ENCODE data around the gene CDK5R1. TPM values are rescaled to one million over a fixed set of nuclear protein-coding genes. Genes with fewer than 3 reads are reported as not detected.
"Not testable (repeated sequence)": the region's sequence is repeated elsewhere in the genome, so short reads cannot be mapped to it uniquely, and the experiment has no call there.

Gene CDK5R1
- total RNA-seq, 1 experiment from 2014 or later, result 5.0 TPM

DNA sequence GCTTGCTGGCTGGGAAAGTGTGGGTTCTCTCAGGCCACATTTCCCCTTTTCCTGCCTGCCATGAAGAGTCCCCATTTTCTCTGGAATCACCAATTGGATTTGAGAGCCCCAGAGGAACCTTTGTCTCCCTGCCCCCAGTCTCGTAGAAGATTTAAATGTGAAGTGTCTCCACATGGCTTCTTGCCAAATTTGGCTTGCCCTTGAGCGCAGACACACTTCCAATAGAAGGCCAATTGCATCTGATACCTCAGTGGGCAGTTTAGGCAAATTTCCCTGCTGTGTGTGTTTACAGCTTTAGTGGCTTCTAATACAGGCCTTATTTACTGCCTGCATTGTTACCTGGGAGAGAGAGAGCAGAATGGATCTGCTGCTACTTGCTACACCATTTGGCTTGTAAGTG, 29.7 kb downstream of the CDK5R1 start:
- no peak for DNase-seq (ENCODE audit: low spot score)

DNA sequence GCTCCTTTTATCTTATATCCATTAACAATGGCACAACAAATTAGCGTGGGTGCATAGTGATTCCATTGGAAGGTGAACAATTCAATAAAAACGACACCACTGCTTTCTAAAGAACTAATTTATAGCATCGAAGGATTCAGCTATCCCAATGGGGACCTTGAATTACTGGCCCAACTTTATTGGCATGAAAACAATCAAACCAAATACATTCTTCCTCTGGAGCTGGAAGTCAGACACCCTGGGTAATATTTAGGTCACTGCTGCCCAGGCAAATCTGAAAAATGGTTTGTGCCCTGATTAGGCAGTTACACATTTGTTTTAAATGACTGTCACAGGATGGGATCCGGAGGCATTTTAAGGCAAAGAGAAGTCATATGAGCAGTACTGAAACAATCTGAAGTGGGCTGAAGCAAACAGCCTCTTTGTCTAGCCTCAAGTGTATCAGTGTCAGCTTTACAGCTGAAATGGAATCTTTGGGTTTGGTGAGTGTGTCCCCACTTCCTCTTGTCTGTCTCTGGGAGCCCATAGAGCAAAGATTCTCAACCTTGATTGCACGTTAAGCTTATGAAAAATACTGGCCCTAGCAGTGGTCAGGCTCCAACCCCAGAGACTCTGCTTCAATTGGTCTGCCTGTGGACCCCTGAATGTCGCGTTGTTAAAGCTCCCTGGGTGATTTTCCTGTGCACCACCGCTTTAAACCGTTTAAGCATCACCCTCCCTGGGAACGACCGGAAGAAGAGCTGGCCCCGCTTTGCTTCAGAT, 30.3 kb downstream of the CDK5R1 start:
- DNase-seq (ENCODE audit: low spot score), result no peak

DNA sequence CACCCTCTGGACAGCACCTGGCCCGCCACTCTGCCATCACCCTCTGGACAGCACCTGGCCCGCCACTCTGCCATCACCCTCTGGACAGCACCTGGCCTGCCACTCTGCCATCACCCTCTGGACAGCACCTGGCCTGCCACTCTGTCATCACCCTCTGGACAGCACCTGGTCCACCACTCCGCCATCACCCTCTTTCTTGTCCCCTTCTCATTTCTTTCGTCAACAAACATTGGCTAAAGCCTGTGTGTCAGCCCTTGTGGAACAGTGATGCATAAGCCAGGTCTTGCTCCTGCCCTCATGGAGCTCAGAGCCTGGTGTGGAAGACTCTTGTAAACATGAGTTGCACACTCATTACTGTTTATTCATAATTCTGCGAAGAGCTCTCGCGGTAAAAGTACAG, 31.2 kb downstream of the CDK5R1 start:
- DNase-seq (ENCODE audit: low spot score), result no peak

DNA sequence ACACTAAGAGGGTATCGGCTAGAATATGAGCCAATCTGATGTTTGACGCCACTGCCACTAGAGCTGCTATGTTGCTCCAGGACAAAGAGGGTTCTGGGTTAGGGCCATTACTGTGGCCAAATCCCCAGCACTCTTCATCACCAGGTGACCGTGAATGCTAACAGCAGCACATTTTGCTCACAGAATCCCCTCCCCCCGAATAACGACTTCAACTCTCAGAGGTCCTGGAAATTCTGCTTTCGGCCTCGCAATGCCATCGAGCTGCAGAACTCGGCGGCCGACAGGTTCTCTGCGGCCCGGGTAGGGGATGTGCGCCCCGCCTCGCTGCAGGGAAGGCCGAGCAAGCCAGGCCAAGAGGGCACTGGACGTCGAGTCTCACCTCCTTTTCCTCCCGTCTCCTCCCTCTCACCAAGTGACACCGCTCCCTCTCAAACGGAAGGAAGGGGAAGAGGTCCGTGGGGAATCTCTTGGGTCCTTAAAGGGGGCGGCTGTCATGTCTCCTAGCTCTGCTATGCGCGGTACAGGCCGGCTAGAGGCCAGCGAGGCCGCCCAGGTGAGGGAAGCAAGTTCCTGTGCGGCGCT, 31.9 kb downstream of the CDK5R1 start:
- no peak for DNase-seq (ENCODE audit: low spot score)

DNA sequence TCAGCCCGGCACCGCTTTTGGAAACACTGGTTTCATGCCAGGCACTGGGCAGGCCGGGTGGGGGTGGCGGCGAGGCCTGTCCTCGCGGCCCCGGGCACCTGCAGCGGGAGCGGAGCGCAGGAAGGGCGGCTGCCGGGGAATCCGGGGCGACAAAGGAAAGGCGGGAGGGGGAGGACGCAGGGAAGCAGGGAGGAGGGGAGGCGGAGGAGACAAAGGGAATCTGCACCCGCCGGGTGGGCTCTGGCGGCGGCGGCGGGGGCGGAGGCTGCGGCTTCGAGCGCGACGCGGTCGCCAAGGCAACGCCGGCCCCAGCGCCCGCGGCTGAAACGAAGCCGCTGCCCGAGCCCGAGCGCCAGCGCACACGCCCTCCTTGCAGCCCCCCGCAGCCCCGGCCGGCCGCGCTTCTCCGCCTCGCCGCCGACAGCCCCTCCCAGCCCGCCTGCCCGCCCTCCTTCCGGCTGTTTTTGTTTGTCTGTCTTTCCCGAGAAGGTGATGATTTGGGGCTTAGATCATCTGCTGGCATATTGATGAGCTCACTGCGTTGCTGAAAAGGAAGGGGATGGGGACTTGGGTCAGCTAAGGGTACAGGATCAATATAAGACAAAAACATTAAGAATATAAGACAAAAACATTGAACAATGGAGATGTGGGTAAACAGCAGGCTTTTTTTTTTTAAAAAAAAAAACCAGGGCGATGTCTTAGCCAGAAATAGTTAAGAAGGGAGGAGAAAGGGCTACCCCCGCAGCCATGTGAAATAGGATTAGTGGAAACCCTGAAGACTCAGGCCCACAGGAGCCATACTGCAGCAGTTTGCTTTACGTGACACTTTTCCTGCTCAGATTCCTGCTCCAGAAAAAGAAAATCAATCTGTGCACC, 32.7 kb downstream of the CDK5R1 start:
- DNase-seq (ENCODE audit: low spot score), result peak; percentile 31

DNA sequence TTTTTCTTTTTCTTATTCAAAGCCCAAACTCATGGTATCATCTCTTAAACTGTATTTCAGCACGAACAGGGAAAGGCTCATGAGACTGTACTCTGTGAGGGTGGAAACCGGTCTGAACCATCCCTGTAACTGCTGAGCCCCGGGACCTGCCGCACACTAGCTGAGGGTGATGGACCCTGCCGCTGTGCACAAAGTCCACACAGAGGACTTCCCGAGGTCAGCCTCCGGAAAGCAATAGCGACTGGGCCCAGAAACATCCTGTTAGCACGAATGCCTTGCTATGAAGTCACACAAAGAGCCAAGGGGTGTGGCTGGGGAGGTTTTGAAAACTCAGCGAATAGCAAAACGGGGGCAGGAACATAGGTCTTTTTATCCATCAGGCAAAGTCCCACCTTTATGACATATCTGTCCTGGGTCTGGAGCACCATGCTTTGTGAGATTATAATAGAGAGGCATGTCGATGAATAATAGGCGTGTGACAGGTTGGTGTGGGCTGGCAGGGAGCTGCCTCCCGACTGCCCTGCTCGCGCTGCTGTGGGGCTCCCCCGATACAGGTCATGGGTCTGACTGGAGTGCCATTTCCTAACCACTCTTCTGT, 33.4 kb downstream of the CDK5R1 start:
- peak; percentile 64 for DNase-seq (ENCODE audit: low spot score)

DNA sequence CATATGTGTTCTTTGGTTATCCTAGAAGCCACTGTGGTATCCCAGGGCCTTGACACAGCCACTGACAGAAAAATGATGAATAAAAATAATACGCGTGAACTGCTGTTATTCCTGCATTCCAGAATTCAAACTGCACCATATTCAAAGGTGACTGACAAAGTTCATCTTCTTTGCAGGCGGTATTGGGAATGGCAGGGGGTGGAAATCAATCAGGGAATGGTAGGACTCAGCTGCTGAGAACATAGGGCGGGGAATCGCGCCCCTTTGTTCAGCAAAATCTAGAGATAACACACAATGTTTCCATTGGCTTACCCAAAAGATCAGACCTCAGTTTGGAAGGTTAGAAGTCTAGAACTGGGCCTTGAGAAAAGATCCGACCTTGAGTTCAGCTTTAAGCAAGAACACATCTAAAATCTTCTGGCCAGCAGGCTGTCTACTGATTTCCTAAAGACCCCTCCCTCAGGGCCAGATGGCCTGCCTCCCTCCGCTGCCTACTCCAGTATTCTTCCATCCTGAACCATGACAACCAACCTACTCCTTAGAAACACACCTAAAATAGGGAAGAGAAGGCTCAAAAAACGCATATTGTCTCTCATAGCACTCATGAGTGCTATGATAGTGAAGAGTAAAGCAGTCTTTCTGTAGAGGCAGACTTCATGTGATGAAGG, 34.1 kb downstream of the CDK5R1 start:
- no peak for DNase-seq (ENCODE audit: low spot score)

DNA sequence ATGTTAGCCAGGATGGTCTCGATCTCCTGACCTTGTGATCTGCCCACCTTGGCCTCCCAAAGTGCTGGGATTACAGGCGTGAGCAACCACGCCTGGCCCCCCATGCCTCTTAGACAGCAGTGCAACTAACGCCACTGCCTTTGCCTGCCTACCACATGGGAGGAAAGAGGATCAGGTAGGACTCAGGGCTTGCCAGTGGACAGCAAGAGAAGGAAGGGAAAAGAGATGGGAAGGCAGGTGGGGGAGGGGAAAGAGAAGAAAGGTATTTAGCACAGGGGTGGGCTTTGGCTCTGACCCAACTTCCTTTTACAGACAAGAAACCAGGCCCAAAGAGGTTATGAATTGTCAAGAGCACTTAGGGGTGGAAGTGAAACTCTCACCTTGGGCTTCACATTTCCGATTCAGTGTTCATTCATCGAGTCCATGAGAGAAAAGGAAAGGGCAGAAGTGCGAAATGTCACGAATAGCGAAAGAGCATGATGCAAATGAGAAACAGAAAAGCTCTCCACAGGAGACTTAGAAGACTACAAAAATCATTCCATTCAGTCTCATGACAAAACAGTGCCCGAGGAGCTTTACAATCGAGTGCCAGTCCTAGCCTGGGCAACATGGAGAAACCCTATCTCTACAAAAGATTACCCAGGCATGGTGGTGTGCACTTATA, 36.4 kb downstream of the CDK5R1 start:
- DNase-seq (ENCODE audit: low spot score), result no peak

DNA sequence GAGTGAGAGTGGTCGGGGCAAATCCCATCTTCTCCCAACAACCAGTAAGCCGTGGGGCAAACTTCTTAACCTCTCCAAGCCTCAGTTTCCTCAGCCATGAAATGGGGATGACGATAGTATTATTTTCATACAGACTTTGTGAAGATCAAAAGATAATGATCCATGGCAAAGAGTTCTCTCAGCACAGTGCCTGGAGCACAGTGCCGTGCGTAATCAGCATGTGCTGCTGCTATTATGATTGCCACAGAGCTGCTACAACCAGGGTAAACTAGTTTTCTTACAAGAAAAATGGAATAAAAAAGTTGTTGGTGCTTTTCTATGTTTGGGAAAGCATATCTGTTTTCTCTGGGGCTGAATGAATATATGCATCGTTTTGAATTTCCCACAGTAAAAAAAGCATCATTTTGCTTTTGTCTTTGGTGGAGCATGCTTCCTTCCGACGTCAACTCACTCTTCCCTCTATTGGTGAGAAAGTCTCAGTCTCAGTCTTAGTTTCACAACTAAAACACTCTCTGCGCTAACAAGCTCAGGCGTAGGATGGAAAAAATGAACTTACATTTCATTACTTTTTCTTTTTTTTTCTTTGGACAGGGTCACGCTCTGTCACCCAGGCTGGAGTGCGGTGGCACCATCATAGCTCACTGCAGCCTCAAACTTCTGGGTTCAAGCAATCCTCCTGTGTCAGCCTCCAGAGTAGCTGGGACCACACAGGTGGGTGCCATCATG, 37.2 kb downstream of the CDK5R1 start:
- no peak for DNase-seq (ENCODE audit: low spot score)

DNA sequence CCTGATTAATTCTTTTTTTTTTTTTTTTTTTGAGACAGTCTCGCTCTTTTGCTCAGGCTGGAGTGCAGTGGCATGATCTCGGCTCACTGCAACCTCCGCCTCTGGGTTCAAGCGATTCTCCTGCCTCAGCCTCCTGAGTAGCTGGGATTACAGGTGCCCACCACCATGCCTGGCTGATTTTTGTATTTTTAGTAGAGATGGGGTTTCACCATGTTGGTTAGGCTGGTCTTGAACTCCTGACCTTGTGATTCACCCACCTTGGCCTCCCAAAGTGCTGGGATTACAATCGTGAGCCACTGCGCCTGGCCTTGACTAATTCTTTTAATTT, 37.7 kb downstream of the CDK5R1 start:
- not testable (repeated sequence) for DNase-seq (ENCODE audit: low spot score)

DNA sequence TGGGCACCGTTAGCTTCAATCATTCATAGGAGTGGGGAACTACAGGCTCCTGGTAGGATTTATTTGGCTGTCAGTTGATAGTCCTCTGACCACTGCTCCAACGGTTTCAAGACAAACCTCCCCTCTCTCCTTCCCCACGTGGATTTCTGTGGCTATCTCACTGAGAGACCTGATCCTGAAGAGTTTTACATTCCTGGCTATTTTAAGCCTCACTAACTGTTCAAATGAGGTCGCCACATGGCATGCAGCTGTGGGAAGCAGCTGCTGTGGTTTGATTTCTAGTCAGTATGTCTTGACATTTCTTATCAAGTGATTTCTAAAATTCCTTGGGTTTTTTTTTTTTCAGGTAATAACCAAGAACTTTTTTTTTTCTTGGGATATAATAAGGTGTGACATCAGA, 38.3 kb downstream of the CDK5R1 start:
- DNase-seq (ENCODE audit: low spot score), result peak; percentile 87

DNA sequence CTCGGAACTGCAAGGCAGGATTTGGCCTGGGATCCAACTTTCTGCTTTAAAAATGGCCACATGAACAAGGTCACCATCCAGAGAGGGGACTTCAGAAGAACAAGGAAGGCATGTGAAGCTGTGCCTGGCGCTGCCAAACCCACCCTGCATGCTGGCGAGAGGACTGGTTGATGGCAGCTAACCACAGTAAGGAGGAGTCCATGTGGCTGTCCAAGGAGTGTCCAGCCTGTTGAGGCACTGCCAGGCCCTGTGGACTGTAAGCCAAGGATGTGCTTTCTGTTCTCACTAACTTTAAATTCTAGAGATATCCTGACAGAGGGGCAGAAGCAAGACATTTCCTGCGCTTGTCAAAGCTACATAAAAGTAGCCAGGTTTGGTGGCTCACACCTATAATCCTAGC, 40.4 kb downstream of the CDK5R1 start:
- DNase-seq (ENCODE audit: low spot score), result no peak

DNA sequence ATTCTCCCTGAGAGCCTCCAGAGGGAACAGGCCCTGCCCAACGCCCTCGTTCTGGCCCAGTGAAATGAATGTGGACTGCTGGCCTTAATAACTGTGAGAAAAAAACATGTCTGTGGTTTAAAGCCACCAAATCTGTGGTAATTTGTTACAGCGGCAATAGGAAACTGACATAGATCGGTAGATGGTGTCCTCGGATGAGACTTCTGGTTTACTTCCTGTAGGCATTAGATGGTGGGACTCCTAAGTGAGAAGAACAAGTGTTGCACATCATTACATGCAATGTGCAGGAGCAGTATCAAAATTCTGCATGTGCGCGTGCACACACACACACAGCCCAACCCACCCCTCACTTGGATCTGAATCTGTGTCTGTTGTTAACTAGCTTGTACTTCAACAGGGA, 42.0 kb downstream of the CDK5R1 start:
- no peak for DNase-seq (ENCODE audit: low spot score)

DNA sequence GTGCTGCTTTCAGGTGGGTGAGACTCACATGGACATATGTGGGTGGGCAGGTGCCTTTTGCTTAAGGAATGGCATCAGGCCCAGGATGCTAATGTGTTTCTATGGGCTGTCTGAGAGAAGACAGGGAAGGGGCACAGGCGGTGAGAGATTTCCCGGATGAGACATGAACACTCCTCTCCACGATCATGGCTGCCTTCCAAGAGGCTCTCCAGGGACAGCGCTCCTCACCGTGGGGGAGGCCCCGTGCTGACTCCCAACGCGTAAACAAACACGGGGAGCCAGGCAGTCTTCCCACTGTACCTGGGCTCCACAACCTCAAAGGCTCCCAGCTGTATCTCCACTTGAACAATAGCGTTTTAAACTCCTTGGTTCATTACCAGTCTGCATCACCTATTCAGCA, 42.8 kb downstream of the CDK5R1 start:
- DNase-seq (ENCODE audit: low spot score), result peak; percentile 23

DNA sequence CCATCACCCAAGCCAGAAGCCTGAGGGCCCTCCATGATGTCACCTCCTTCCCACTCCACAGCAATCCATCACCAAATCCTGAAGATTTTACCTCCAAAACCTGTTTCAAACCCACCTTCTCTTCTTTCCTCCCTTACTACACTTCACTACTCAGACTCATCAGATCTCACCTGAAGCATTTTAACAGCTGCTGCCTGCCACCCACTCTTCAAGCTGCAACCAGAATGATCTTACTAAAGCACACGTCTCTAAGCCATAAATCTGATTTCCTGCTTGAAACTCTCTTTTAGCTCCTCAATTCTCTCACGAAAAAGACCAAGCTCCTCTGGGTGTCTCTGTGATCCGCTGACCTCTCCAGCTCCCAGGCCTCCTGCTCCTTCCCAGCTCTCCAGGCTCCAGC, 46.5 kb downstream of the CDK5R1 start:
- DNase-seq (ENCODE audit: low spot score), result no peak

DNA sequence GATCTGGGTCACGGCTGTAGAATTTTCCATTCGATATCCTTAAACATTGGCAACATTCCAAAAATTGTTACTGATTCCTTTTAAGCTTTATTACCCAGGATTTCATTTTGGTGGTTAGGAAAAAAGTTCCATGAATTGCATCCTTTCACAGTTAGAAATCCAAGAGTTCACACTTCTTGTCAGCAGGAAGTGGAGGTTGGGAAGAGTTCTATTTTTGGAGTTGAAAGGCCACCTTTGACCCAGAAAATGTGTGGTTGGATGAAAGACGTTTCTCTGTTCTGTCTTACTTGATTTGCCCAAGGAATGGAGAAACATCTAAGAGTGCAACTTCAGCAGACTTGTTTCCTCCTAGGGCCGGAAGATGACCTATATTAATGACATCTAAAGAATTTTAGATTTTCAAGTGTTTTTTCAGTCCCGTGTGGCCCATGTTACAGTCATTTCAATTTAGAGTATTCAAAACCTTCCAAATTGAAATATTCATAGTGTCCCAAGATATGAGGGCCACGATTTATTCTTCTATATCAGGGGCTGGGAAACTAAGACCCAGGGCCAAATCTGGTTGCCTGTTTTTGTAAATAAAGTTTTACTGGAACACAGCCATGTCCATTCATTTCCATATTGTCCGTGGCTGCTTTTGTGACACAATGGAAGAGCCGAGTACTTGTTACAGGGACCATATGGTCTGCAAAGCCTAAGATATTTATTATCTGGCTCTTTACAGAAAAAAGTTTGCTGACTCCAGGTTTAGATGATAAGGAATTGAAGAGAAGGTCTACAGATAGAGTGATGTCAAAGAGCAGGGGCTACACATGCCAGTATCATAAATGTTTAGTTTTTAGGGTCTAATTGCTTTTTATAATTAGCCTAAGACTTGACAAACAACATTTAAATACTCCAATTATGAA, 50.2 kb downstream of the CDK5R1 start:
- DNase-seq (ENCODE audit: low spot score), result peak; percentile 53
